Hematopoietic multipotent progenitor cell treated with erythropoietin and hydrocortisone succinate and interleukin-3 and kit ligand, for 15 days (in vitro differentiated cells): Measurements from ENCODE around the gene GPRIN3.
"Not testable (repeated sequence)": the region's sequence is repeated elsewhere in the genome, so short reads cannot be mapped to it uniquely, and the experiment has no call there.

Experiments
- DNase-seq: peaks from one replicate; pipeline ENCODE4 v3.0.0-alpha.2; 2015; ENCODE audit warnings: low spot score

The GPRIN3 gene

DNA sequence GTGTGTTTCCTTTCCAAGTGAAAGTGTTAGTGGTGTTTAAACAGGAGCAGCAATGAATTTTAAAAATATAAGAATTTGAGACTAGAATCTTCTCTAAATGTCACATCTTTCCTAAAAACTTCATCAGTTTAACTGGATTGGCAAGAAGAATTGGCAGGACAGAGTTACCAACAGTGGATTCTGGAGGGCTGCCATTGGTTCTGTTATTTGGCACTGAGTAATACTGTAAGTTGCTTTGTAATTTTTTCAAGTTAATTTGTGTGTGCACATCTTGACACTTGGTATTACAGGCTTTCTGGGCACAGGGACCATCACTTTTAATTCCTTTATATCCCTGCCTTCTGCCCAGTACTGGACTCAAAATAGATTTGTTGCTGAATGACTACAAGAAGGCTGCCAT is 4.5 kb upstream of the GPRIN3 start:
- no peak for DNase-seq

GRCh38 chr4:89311433-89311832 is 3.8 kb upstream of the GPRIN3 start:
- DNase-seq = no peak

DNA sequence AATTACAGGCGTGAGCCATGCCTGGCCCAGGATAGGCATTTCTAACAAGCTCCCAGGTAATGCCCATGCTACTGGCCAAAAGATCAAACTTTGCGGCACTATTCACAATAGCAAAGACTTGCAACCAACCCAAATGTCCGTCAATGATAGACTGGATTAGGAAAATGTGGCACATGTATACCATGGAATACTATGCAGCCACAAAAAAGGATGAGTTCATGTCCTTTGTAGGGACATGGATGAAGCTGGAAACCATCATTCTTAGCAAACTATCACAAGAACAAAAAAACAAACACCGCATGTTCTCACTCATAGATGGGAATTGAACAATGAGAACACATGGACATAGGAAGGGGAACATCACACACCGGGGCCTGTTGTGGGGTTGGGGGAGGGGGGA is 1.6 kb upstream of the GPRIN3 start:
- DNase-seq = not testable (repeated sequence)

- DNase-seq = no peak
Measured at GRCh38 chr4:89308161-89308500, 531 bp upstream of the GPRIN3 start.

DNA sequence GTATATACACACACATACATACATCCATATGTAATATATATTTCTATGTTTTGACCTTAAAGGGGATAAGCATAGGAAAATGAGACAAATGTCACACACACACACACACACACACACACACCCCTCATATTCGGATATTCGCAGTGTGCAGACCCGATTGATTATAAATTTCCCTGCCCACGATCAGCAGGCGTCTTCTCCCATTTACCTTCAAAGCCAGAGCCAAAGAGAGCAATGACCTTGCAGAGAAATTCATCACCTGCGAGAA is 488 bp downstream of the GPRIN3 start:
- DNase-seq = no peak

DNA sequence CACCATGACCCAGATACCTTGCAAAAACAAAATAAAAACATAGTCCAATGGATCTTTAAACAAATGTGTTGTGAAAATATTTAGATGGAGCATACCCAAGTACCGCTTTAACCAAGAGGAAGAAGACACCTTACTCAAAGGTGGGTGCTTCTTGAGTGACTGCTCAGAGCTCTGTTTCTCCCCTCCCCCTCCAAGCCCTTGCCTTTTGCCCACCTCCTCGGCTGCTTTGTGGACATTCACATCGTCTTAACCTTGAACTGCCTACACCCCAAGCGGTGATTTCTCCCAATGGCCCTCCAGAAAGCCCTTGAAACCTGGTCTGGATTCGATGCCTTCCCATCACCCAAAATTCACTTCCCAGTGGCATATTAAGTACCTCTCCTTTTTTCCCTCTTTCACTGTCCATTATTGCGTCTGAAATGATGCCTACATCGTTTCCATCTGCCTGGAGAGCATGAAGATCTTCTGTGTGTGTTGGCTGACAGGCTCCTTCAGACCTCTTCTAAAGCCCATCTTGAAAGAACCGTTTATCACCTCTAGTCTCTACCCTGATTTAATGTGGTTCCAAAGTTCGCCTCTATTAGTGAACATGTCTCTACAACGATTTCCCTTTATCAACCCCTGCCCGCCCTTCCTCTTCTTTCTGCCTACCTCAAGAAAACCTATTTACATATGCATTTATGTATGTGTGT is 968 bp downstream of the GPRIN3 start:
- no peak for DNase-seq

- DNase-seq = no peak
Measured at GRCh38 chr4:89305712-89306437, 1.7 kb downstream of the GPRIN3 start.

DNA sequence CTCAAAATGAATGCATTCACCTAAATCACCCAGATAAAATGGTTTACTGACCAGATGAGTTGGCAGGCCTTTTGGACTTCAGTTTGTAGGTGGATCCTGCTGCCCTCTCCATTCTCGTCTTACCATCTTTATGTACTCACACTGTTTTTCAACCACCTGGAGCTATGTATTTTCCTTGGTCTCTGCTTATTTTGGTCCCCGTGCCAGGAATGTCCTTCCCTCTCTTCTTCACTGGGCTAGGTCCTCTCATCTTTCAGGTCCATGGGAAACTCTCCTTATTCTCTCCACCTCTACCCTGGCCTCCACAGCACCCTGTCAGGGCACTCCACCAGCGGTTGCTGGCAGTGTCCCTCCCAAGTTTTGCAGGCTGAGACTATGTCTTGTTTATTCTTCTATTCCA is 2.6 kb downstream of the GPRIN3 start:
- no peak for DNase-seq

GRCh38 chr4:89303814-89304388 is 3.7 kb downstream of the GPRIN3 start:
- DNase-seq = no peak

GRCh38 chr4:89303177-89303576 is 4.4 kb downstream of the GPRIN3 start:
- DNase-seq = no peak

DNA sequence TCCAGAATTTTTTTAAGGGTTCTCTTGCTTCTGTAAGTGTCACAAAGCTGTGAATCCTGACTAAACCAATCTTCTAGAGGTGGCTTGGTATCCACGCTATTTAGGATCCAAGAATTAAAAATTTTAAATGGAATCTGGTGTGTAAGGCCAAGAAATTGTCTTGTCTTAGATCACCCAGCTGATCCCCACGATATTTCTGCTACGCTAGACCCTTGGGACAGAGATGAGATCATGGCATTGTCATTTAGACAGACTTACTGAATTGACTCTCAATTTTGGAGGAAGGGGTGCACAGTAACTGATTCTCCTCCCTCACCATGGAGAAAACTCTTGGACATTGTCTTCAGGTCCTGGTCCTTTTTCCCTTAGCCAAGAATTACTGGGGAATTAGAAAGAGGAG is 5.7 kb downstream of the GPRIN3 start:
- DNase-seq = no peak

DNA sequence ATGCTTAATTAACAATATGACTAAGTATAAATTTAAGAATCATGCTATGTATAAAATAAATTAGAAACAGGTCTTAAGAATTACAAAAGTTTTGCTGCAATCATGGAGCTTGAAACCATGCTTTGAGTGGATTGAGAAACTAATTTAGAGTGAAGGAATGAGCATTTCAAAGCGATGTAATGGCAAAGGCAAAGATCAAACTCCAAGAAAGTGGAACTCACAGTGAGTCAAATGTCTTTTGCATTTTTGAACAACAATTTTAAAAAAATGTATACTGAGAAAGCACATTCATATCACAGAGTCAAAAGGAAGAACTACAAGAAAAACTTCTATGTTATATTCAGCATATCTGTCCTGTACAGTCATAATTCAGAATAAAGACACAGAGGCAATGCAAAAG is 6.6 kb downstream of the GPRIN3 start:
- DNase-seq = no peak

- no peak for DNase-seq
Measured at GRCh38 chr4:89300499-89300898, 7.1 kb downstream of the GPRIN3 start.

GRCh38 chr4:89300060-89300459 is 7.5 kb downstream of the GPRIN3 start:
- no peak for DNase-seq

GRCh38 chr4:89299153-89299791 is 8.3 kb downstream of the GPRIN3 start:
- DNase-seq = peak; percentile 40

DNA sequence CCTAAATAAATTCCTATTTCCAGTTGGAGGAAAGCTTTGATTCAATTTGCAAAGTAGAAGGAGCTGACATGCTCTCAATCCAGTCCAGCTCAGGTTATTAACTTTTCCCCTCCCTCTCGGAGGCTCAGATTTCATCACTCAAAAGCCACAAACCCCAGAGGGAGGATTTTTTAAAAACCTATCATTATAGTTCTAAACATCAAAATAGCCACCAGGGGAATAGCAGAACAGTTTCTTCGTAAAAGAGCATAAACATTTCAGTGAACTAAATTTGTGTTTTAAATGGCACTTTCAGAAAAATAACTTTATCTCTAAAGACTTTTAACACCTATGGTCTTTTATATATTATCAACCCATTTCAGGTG is 8.8 kb downstream of the GPRIN3 start:
- no peak for DNase-seq

DNA sequence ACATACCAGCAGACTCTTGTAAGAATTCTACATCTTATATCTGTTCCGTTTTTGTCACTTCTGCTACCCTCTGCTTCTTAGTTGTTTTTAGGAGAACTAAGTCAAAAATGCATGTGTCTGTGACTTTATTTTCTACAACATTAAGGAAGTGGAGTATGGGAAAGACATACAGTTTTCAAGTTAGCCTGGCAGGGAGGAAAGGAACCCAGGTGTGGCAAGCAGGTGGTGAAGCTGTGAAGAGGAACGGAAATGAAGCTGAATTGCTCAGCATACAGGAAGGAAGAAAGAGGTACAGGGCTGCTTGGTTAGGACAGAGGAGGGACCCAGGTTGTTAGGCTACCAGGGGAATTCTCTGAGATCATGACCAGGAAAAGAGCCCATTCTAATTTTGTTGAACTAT is 9.4 kb downstream of the GPRIN3 start:
- no peak for DNase-seq

DNA sequence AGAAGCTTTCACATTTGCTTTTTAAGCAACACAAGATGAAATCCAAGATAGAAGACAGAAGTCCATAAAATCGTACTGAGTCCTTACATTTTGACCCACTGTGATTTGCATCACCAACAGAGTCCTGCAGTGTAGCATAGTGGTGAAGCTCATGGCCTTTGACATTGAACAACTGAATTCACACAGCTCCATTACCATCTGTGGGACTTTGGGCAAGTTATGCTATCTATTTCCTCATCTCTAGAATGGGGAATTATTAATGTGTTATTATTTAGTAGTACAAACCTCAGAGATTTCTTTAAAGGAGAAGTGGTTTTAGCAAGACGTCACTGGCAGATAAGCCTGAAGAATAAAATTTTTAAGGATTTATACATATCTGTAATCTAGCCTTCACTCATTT is 10.7 kb downstream of the GPRIN3 start:
- DNase-seq = no peak

DNA sequence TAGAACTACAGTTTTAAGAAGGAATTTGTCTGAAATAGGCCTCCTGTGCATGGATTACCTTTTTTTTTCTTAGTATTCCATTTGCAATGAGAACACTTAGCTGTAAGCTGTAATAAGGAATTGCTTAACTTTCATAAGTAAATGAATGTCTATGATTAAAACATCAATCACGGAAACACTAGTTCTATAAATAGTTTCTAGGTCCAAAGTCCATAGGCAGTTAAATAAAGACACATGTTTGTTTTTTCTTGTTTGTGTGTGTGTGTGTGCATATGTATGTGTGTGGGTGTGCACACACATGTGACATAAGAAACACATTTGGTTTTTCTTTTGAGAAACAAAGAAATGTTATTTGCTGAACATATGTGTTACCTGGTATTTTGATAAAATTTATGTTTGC is 11.2 kb downstream of the GPRIN3 start:
- no peak for DNase-seq

DNA sequence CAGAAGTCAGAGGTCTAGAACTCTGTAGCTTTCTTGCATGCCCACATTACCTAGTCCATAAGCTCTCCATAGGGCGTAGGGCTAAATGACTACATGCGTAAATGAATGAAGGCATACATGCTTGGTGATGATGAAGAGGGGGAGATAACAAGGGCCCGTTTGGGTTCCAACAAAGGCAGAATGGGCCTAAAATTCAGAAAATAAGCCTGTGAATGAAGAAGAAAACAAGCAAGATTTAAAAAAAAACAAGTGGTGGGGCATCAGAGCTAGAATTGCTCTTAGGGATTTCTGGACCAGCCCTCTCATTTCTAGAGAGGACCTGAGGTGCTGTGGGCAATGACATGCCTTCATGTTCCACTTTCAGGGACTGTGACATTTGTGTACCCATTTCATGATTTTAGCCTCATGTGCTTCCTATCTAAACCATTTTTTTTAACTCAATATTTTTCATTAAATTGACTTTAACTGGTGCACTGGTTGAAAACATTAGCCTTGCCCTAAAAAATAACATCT is 12.1 kb downstream of the GPRIN3 start:
- DNase-seq = no peak

GRCh38 chr4:89294573-89295269 is 12.9 kb downstream of the GPRIN3 start:
- DNase-seq = no peak

DNA sequence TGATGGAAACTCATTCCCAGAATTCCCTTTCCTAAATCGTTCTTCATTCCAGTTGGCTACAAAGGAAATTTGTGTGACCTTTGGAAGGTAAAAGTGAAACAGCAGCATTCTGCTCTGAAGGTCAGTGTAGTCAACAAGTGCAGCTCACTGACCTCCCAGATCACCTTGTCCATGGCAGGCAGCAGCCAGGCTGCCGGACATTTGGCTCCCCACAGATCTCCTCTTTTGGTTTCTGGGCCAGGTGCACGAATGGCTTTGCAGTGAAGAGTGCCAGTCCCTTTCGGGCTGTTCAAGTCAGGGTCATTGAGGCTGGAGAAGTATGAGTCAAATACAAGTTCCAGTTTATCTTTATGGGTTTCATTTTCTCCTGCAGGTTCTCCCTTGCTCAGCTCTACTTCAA is 14.3 kb downstream of the GPRIN3 start:
- DNase-seq = no peak
